ENCODE measurements around the gene TRIM7. TPM values are rescaled to one million over a fixed set of nuclear protein-coding genes. Genes with fewer than 3 reads are reported as not detected.

The TRIM7 gene
- total RNA-seq, 6 experiments from 2014 or later, result 0.07 to 1.4 (median 0.26) TPM; not detected in 1

- peaks cover 41 to 78% (median 56%) of the 10 kb centered on the region in 4 donors for H3K36me3 ChIP-seq
- peaks cover 0 to 15% (median 5%) of the 10 kb centered on the region in 4 donors for H3K4me1 ChIP-seq
- H3K27me3 ChIP-seq, result no peaks in the 10 kb centered on the region
- H3K4me3 ChIP-seq, result no peak overlapping the region
- DNase-seq (no peak), ATAC-seq (no peak)
- 100% methylated on average over 2 of the region's 9 CpGs for WGBS (ENCODE audit: insufficient coverage, low coverage, low lambda C conversion rate, missing lambda C conversion rate)
- intact Hi-C loops (cut with DNase I), result no loop called here
- TF ChIP-seq, protein P1, sequence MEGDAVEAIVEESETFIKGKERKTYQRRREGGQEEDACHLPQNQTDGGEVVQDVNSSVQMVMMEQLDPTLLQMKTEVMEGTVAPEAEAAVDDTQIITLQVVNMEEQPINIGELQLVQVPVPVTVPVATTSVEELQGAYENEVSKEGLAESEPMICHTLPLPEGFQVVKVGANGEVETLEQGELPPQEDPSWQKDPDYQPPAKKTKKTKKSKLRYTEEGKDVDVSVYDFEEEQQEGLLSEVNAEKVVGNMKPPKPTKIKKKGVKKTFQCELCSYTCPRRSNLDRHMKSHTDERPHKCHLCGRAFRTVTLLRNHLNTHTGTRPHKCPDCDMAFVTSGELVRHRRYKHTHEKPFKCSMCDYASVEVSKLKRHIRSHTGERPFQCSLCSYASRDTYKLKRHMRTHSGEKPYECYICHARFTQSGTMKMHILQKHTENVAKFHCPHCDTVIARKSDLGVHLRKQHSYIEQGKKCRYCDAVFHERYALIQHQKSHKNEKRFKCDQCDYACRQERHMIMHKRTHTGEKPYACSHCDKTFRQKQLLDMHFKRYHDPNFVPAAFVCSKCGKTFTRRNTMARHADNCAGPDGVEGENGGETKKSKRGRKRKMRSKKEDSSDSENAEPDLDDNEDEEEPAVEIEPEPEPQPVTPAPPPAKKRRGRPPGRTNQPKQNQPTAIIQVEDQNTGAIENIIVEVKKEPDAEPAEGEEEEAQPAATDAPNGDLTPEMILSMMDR (IDR thresholded peaks at IDR 0.05), result no peak
- TF ChIP-seq POLR2A (IDR thresholded peaks at IDR 0.05), result no peak
- H3K9me3 ChIP-seq, result no peaks in the 10 kb centered on the region
- no peak overlapping the region for H3K27ac ChIP-seq
Measured at GRCh38 chr5:181239062-181239663, 34.2 kb upstream of the TRIM7 start.

DNA sequence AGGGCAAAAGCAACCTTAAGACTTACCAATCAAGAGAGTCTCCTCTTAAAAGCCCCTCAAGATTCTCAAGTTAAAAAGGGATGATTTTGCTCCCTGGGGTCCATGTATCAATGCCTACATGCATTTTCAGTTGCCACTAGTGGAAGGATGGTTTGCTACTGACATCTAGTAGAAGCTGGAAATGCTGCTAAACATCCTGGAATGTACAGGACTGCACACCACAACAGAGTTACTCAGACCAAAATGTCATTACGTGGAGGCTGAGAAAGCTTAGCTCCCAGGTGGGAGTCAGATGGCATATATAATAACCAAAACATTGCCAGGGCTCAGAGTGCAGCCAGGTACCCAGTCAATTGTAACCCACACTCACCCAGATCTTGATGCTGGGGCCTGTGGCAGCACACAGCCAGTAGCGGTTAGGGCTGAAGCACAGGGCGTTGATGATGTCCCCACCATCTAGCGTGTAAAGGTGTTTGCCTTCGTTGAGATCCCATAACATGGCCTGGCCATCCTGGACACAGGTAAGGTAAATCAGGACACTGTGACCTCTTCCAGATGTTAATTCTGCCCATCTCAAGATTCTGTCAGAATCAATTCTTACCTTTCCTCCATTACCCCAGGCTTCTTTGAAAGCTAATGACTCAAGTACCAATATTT lies 32.9 kb upstream of the TRIM7 start:
- DNase-seq (no peak), ATAC-seq (no peak)
- intact Hi-C loops (cut with DNase I), result no loop called here
- no peak for TF ChIP-seq POLR2A (IDR thresholded peaks at IDR 0.05)
- Histone ChIP-seq H3K9me3 (no peaks in the 10 kb centered on the region), H3K27ac (no peak overlapping the region), H3K27me3 (no peaks in the 10 kb centered on the region), H3K4me3 (no peak overlapping the region), H3K4me1 (peaks cover 0 to 15% (median 5%) of the 10 kb centered on the region in 4 donors), H3K36me3 (peaks cover 41 to 81% (median 56%) of the 10 kb centered on the region in 4 donors)
- WGBS (ENCODE audit: insufficient coverage, low coverage, low lambda C conversion rate, missing lambda C conversion rate), result 100% methylated on average over 2 of the region's 5 CpGs

DNA sequence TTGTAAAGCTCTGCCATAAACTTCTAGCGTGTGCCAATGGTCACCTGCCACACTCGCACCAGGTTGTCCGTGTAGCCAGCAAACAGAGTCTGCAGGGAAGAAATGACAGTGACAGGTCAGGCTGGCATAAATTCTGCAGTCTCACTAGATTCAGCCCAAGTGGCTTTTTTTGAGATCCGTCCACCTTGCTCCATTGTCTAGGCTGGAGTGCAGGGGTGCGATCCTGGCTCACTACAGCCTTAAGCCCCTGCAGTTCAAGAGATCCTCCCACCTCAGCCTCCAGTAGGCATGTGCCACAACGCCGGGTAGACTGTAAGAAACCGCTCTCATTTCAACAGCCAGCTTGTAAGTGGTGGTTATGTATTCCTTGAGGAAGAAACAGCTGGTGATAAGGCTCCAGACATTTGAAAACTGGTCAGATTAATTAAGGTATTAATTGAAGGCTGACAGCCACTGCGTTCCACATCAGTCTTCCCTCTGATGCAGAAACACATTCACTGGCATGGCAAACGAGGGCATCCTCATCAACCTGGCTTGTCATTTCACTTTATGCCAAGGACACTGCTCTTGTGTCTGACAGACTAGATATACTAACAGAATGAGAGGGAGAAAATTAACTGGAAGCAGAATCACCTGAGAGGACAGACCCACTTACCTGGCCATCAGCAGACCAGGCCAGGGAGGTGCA lies 32.1 kb upstream of the TRIM7 start:
- Histone ChIP-seq H3K36me3 (peaks cover 41 to 84% (median 56%) of the 10 kb centered on the region in 4 donors), H3K27me3 (no peaks in the 10 kb centered on the region), H3K4me1 (peaks cover 0 to 11% (median 3%) of the 10 kb centered on the region in 4 donors), H3K9me3 (no peaks in the 10 kb centered on the region), H3K4me3 (no peak overlapping the region), H3K27ac (no peak overlapping the region)
- TF ChIP-seq POLR2A (IDR thresholded peaks at IDR 0.05), result no peak
- TF ChIP-seq, protein P1 (IDR thresholded peaks at IDR 0.05), result no peak
- no peak for DNase-seq
- ATAC-seq, result no peak
- 89% methylated on average over 6 of the region's 10 CpGs for WGBS (ENCODE audit: insufficient coverage, low coverage, low lambda C conversion rate, missing lambda C conversion rate)
- intact Hi-C loops (cut with DNase I), result no loop called here

- no peak for DNase-seq
- 81% methylated on average over 6 of the region's 6 CpGs for WGBS (ENCODE audit: insufficient coverage, low coverage, low lambda C conversion rate, missing lambda C conversion rate)
- Histone ChIP-seq H3K27me3 (no peaks in the 10 kb centered on the region), H3K27ac (no peak overlapping the region), H3K4me3 (no peak overlapping the region), H3K4me1 (peaks cover 0 to 5% (median 0%) of the 10 kb centered on the region in 4 donors), H3K36me3 (peaks cover 41 to 81% (median 50%) of the 10 kb centered on the region in 4 donors), H3K9me3 (no peaks in the 10 kb centered on the region)
- TF ChIP-seq, protein P1 (IDR thresholded peaks at IDR 0.05), result no peak
- no peak for TF ChIP-seq POLR2A (IDR thresholded peaks at IDR 0.05)
- intact Hi-C loops (cut with DNase I), result no loop called here
- ATAC-seq, result no peak
Measured at GRCh38 chr5:181236471-181236870, 31.5 kb upstream of the TRIM7 start.
